Erythroblast (primary cell): Measurements from ENCODE around the gene LDLRAD4.
A peak's percentile ranks its signal among the peaks of the same experiment; 100 is the strongest.

ENCODE experiments used
- DNase-seq, 2 experiments: peaks; one replicate each; lab custom pipeline; 2025; lab: John Stamatoyannopoulos, UW
- GATA1 ChIP-seq: IDR thresholded peaks from 2 replicates; pipeline ENCODE4 v1.6.1; 2011; ENCODE audit warnings: low read depth, mild to moderate bottlenecking, control low read depth, low read length, moderate library complexity
- POLR2A ChIP-seq: IDR thresholded peaks from 2 replicates; pipeline ENCODE4 v1.6.1; 2011; ENCODE audit warnings: mild to moderate bottlenecking, low read length

The LDLRAD4 gene

GRCh38 chr18:13377496-13377895, 158.9 kb downstream of the LDLRAD4 start:
- DNase-seq, result no peak
- TF ChIP-seq GATA1 (no peak), POLR2A (no peak)

- TF ChIP-seq POLR2A (no peak), GATA1 (no peak)
- DNase-seq, result no peak
These were observed 159.6 kb downstream of the LDLRAD4 start for GRCh38 chr18:13378150-13378549.

GRCh38 chr18:13379062-13379865, 160.7 kb downstream of the LDLRAD4 start:
- DNase-seq, result no peak
- TF ChIP-seq POLR2A (no peak), GATA1 (no peak)

- DNase-seq, result no peak
These were observed 161.6 kb downstream of the LDLRAD4 start for GRCh38 chr18:13379930-13380690.

GRCh38 chr18:13380691-13381070, 162.1 kb downstream of the LDLRAD4 start:
- DNase-seq, result no peak
- no peak for TF ChIP-seq POLR2A

More at GRCh38 chr18:13379930-13380690, 161.6 kb downstream of the LDLRAD4 start:
- TF ChIP-seq POLR2A (no peak), GATA1 (no peak)

- TF ChIP-seq GATA1, result no peak
- no peak for TF ChIP-seq POLR2A
These were observed 162.8 kb downstream of the LDLRAD4 start for GRCh38 chr18:13381331-13381730.

GRCh38 chr18:13381944-13382365, 163.4 kb downstream of the LDLRAD4 start:
- no peak for TF ChIP-seq GATA1
- TF ChIP-seq POLR2A, result peak; percentile 22
- no peak for DNase-seq

More at GRCh38 chr18:13381331-13381730, 162.8 kb downstream of the LDLRAD4 start:
- no peak for DNase-seq

GRCh38 chr18:13382366-13382953, 163.9 kb downstream of the LDLRAD4 start:
- TF ChIP-seq POLR2A (no peak), GATA1 (no peak)
- no peak for DNase-seq

- DNase-seq, result no peak
- TF ChIP-seq GATA1 (no peak), POLR2A (no peak)
These were observed 164.6 kb downstream of the LDLRAD4 start for GRCh38 chr18:13382954-13383827.

- DNase-seq, result no peak
- TF ChIP-seq GATA1, result no peak
- TF ChIP-seq POLR2A, result no peak
These were observed 168.6 kb downstream of the LDLRAD4 start for GRCh38 chr18:13386891-13387801.

- TF ChIP-seq GATA1 (no peak), POLR2A (no peak)
- no peak for DNase-seq
These were observed 169.4 kb downstream of the LDLRAD4 start for GRCh38 chr18:13387855-13388548.
